HG03520 (cell line): ENCODE data around the gene EFEMP2.
"Not testable (repeated sequence)": the region's sequence is repeated elsewhere in the genome, so short reads cannot be mapped to it uniquely, and the experiment has no call there.

Experiments used
- ATAC-seq: cut with Tn5 transposase; IDR thresholded peaks from one replicate; pipeline ENCODE4 v1.9.1; 2021; ENCODE audit warnings: mild to moderate bottlenecking, moderate library complexity; ENCODE audit not compliant: unreplicated experiment

Gene EFEMP2

DNA sequence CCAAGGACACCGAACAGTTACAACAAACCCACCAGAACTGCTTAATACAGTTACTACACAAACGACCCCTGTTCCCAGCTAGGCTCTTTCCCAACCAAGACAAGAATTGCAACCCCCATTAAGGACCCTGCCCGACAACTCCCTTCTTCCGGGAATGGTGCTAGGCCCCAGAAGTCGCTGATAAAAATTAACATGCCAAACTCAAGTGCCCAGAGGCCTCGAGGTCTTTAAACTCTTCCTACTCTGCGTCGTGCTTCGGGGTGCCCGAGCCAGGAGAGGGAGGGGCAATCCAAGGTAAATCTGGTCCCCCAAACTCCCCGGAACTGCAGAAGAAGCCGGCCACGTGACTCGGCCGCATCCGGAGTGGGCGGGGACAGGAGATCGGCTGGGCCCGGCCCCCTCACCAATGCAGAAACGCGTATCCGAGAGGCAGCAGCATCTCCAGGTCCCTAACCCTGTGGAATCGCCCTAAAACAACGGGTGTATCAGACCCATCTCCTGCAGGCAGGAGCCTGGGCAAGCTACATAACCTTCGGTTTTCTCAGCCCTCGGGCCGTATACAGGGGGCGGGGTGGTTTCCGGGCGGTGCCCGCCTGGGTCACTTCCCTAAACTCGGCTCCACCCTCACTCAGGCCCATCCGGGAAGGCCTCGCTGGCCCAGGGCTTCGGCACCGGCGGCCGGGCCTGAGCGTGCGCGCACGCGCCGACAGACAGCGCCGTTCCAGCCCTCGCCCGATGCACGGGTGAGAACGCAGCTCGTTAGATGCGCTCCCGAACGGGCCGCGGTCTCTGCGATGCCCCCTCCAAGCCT, 15.7 kb downstream of the EFEMP2 start:
- ATAC-seq, result no peak

DNA sequence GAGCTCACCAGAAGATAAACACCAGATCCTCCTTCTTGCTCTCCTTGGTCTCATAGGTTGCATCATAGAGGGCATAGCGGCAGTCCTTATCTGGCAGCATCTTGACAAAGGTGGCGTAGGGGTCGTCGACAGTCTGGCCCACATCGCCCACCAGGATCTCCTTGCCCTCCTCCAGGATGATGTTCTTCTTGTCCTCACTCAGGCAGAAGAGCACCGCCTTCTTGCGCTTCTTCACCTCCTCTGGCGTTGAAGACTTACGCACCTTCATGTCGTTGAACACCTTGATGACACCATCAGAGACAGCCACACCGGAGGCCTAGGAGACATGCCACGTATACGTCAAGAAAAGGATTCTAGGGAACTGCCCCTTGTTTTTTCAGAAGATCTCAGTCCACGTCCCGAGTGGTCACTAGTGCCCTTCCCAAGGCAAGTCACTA, 16.7 kb downstream of the EFEMP2 start:
- ATAC-seq, result no peak

DNA sequence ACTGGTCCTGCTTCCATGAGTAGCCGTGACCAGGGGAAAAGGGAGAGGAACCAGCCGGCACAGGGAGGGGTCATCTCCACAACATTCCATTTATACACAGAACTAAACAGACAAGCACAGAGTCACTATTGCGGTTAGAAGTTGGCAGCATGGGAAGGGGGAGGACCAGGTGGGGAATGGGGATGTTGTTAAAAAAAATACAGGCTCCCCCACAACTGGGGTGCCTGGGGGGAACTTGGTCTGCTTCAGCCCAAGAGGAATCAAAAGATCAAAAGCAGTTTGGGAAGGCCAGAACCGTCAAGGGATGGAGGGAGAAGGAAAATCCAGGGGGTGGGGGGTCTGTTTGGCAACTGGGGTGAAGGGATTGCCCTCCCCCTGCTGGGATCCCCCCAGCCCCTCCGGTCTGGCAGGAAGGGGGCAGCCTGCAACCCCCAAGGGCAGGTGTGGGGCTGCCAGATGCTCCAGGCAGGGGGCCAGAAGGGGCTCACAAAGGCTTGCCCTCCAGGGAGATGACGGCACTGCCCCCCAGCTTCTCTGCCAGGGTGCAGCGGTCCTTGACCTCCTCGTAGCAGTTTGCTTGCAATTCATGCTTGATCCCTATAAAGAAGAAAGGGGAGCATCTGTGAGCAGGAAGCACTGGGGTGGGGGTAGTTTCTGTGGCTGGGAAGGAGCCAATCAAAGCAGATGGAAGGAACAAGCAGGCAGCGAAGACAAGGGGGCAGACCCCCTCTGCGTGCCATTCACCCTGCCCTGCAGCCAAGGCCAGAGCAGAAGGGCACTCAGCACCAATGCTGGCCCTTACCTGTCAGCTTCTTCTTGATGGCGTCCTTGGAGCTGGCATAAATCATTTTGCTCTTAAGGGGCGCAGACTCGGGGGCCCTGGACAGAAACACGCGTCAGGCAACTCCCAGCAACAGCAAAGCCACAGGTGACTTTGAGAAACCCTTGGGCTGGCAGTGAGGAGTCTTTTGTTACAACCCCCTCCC, 17.5 kb downstream of the EFEMP2 start:
- no peak for ATAC-seq

DNA sequence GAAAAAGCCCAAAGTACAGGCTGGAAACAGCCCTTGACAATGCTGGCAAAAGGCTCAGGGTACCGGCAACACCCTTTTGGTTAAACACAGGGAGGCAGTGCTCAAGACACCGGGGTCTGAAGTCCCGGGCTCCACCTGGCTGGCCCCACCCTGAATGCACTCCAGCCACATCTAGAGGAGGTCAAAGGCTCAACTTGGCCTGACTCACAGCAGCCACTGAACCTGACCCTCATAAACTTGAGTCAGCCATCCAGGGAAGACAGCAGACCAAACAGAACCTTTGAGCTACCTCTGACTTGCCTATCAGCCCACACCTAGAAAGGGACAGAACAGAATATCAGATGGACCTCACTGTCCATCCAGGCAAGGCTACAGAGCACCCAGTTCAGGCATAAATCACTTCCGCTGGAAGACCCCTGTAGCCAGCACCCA, 18.4 kb downstream of the EFEMP2 start:
- no peak for ATAC-seq

DNA sequence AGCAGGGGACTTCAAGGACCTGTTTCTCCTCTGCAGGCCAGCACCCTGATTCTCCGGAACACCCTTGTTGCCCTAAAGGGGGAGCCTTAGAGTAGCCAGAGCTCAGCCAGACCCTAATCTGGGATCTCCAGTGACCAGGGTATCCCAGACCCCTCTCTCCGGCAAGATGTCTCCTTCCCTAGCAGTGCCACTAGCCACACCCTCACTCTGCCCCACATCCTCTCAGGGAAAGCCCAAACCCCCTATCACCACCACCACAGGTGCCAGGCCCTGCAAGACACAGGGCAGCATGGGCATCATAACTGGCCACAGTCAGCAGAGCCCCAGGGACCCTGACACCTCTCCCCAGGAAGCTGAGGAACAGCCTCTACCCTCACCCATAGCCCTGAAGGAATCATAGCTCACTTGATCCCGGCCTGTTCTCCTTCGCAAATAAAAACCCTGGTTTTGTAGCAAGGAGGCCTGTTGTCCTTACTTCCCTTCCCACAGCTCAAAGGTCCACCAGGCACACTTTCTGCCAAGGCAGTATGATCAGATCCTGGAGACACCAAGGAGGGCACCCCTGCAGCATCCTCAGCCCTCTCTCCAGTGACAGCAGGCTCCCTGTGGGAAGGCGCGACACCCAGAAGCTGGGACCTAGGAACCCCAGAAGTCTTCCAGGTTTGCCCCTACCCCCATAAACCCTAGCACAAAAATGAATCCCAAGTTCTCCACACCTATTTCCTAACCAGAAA, 19.2 kb downstream of the EFEMP2 start:
- ATAC-seq, result no peak

DNA sequence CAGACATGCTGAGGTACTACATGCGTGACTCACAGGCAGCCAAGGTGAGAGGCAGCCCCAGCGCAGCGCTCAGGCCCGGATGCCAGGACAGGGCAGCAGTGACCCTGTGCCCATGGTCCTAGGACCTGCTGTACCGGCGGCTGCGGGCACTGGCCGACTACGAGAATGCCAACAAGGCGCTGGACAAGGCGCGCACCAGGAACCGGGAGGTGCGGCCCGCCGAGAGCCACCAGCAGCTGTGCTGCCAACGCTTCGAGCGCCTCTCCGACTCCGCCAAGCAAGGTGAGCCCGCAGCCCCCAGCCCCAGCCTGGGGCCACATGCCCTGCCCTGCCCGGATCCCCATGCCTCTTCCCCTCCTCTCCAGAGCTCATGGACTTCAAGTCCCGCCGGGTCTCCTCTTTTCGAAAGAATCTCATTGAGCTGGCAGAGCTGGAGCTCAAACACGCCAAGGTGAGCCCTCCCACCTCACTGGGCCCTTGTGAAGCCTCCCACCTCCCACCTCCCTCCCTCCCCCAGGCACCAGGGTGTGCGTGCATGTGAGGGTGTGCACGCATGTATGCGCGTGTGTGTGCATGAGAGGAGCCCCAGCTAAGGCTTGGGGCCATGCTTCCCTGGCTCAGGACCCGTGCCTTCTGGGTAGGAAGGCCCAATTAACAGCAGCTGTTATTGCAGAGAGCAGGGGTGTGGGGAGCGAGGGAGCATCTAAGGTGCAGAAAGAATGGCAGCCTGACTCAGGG, 19.9 kb downstream of the EFEMP2 start:
- ATAC-seq, result no peak

DNA sequence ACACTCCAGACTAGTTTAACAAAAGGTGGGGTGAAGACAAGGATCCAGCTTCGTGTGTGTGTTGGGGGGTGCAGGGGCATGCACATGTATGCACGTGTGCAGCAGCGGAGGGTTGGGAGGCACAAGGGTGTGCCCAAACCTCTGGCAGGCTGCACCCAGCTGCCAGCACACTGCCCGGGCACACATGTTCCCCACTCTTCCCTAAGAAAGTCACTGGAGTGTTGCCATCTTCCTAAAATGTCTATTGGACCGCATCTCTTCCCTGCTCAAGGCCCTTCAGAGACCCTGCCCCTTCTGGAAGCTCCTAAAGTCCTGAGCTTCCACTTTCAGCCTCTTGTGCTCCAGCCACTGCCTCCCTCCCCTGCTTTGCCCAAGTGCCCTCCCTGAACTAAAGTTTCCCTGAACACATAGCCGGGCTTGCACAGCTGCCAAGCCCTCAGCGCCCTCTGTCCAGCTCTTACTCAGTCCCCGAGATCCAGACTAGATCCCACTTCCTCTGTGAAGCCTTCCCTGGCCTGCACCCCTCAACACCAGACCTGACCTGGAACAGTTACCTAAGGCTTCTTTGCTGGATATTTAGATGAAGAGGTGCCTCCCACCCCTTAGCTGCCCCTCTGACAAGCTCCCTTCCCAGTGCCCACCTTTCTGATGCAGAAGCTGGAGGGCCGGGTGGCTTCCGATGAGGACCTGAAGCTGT, 20.6 kb downstream of the EFEMP2 start:
- ATAC-seq, result no peak

DNA sequence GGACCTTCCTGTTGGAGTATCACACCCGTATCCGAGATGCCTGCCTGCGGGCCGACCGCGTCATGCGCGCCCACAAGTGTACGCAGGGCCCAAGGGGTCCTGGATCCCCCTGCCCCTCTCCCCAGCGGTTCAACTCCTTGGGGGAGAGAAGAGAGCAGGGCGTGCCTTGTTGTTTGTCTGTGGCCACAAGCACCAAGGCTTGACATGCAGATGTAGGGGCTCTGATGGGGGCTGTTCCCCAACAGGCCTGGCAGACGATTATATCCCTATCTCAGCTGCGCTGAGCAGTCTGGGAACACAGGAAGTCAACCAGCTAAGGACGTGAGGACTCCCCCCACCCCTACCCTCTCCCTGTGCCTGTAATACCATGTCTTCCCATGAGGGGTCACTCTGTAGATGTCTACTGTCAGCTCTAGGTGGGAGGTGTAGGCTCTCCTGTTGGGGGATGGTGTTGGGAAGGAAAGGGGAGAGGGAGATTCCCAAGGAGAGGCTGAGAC, 21.5 kb downstream of the EFEMP2 start:
- ATAC-seq, result no peak

DNA sequence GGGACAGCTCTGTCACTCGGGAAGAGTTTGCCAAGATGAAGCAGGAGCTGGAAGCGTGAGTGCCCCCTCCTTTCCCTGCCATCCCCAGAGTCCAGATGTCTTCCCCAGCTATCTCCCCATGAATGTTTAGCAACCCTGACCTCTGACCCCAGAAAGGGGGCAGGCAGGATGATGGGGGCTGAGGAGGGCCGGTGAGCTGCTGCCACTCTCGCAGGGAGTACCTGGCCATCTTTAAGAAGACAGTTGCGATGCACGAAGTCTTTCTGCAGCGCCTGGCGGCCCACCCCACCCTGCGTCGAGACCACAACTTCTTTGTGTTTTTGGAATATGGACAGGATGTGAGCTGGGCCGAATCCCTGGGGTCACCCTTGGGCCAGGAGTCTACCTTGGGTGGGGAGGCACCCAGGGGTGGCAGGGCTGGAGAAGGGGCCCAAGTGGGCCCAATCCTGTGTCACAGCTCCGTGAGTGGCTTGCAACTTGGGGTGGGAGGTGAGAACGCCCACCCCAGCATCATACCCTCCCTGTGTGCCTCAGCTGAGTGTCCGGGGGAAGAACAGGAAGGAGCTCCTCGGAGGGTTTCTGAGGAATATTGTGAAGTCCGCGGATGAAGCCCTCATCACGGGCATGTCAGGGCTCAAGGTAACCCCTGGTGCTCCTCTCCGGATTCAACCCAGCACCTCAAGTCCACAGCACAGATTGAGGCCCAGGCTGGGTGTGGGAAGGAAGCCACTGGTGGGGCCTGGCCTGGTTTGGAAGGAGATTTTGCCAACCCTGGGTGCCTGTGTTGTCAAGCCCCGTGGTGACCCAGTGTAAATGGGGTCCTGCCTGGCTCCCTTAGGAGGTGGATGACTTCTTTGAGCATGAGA, 22.1 kb downstream of the EFEMP2 start:
- no peak for ATAC-seq

DNA sequence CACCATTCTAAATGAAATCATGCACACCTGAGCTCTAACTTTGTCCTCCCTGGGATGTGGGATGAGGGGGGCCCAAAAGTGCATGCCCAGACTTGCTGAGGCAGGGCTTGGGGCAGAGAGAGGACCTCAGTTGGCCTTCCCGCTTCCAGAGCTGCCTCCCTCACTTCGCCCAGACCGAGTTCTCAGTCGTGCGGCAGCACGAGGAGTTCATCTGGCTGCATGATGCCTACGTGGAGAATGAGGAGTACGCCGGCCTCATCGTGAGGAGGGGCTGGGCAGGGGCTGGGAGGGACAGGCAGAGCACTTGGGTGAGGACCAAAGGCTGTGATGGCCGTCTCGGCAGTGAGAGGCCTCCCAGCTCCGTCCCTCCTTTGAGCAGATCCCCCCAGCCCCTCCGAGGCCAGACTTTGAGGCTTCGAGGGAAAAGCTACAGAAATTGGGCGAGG, 22.8 kb downstream of the EFEMP2 start:
- ATAC-seq, result no peak

DNA sequence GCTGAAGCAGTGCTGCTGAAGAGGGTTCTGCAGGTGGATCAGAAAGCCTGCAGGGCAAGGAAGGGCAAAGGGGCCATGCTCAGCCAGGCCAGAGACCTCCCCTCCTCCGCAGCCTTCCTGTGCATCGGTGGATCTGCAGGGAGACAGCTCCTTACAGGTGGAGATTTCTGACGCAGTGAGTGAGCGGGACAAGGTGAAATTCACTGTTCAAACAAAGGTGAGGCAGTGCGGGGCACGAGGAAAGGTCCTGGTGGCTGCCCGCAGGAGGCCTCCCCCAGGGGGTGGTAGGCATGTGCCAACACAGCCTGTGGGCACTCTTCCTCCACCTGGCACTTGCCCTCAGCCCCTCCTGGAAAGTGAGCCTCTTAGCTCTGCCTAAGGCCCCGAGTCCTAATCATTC, 23.2 kb downstream of the EFEMP2 start:
- ATAC-seq, result no peak

DNA sequence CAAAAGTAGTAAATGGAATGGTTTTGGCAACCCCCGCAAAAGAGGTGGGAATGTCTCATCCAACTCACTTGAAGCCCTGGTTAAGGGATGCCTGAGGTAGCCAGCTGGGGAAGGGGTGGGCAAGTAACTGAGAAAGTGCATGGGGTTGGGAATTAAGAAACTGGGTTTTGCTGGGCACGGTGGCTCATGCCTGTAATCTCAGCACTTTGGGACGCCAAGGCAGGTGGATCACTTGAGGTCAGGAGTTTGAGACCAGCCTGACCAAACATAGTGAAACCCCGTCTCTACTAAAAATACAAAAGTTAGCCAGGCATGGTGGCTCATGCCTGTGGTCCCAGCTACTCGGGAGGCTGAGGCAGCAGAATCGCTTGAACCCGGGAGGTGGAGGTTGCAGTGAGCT, 23.9 kb downstream of the EFEMP2 start:
- ATAC-seq, result not testable (repeated sequence)

DNA sequence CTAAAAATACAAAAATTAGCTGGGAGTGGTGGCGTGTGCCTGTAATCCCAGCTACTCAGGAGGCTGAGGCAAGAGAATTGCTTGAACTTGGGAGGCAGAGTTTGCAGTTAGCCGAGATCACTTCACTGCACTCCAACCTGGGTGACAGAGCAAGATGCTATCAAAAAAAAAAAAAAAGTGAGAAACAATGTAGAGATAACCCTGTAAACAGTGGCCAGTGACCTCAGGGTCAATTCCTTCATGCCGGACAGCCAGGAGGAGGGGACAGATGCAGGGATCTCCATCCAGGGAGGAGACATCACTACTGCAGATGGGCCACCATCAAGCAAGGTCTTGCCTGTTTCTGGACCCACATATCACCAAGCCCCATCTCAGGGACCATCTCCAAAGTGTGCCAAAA, 24.9 kb downstream of the EFEMP2 start:
- no peak for ATAC-seq

DNA sequence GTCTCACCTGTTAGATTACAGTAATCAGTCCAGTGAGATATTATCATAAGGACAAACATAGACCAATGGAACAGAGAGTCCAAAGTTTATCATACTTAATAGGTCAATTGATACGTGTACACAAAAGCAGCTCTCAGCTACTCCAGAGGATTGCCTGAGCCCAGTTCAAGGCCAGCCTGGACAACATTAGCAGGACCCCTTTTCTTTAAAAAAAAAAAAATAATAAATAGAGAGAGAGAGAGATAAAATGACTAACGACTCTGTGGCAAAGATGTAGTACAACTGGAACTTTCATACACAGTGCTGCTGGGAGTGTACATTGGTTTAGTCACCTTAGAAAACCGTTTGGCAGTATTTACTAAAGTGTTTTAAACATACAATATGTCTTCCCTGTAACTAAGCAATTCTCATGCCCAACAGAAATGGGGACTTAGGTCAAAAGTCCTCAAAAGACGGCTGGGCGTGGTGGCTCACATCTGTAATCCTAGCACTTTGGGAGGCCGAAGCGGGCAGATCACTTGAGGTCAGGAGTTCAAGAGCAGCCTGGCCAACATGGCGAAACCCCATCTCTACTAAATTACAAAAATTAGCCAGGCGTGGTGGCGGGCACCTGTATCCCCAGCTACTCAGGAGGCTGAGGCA, 28.2 kb downstream of the EFEMP2 start:
- no peak for ATAC-seq

DNA sequence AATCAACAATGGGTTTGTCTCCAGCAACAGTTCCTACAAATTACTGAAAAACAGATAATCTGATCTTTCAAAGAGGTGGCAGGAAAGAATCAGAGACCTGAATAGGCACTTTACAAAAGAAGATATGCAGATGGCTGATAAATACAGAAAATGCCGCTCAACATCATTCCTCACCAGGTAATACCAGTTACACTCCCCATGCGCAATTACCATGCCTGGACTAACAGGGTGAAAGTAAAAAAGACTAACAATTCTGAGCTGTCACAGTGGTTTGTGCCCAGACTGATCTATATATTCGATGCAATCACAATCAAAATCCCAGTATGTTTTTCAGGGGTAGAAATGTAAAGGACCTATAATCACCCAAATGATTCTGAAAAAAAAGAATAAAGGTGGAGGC, 28.8 kb downstream of the EFEMP2 start:
- no peak for ATAC-seq

DNA sequence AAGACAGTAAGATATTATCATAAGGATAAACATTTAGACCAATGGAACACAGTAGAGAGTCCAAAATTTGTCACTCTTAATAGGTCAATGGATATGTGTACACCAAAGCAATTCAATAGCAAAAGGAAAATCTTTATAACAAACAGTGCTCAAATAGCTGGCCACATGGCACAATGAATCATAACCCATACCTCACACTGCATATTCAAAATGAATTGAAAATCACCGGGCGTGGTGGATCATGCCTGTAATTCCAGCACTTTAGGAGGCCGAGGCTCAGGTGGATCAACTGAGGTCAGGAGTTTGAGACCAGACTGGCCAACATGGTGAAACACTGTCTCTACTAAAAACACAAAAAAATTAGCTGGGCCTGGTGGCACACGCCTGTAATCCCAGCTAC, 30.5 kb downstream of the EFEMP2 start:
- no peak for ATAC-seq

DNA sequence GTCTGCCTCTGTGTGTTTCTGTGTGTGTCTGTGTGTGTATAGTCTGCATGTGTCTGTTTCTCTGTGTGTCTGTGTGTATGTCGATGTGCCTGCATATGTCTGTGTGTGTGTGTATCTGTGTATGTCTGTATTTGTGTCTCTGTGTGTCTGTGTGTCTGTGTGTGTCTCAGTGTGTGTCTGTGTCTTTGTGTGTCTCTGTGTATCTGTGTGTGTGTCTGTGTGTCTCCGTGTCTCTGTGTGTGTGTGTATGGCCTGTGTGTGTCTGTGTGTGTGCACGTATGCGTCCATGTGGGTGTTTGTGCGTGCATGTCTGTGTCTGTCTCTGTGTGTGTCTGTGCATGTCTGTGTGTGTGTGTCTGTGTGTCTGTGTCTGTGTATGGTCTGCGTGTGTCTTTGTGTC, 38.4 kb downstream of the EFEMP2 start:
- no peak for ATAC-seq
